Right ventricle myocardium inferior (tissue), 1 donor: ENCODE data around the gene GHR. TPM values are rescaled to one million over a fixed set of nuclear protein-coding genes. Genes with fewer than 3 reads are reported as not detected.
"Not testable (repeated sequence)": the region's sequence is repeated elsewhere in the genome, so short reads cannot be mapped to it uniquely, and the experiment has no call there.

Experiments
- ATAC-seq: fragments of 200-7000 bp; cut with Tn5 transposase; one replicate; pipeline ENCODE4 v1.9.1; 2020; ENCODE audit warnings: mild to moderate bottlenecking, moderate library complexity
- DNase-seq: peaks from one replicate; pipeline ENCODE4 v3.0.0; 2021; ENCODE audit errors: missing footprints
- intact Hi-C: fragments of 100-400 bp; cut with DNase I; formaldehyde crosslinking; loops from one replicate; pipeline ENCODE4 v1.11.0; 2022
- total RNA-seq: library from RNA; stranded (reverse); fragmentation: NEBNext Ultra II Directional; extraction: Animal tissue kit (Norgen Biotek cat#: 25700); gene quantifications from one replicate; pipeline ENCODE4 v1.2.1, GENCODE V29; 2021
- donor health status: DM: no; HTN: yes; CAD: no; lungs with severe emphysema.

GHR gene
- total RNA-seq, 1 donor from 2014 or later = 14.7 TPM

DNA sequence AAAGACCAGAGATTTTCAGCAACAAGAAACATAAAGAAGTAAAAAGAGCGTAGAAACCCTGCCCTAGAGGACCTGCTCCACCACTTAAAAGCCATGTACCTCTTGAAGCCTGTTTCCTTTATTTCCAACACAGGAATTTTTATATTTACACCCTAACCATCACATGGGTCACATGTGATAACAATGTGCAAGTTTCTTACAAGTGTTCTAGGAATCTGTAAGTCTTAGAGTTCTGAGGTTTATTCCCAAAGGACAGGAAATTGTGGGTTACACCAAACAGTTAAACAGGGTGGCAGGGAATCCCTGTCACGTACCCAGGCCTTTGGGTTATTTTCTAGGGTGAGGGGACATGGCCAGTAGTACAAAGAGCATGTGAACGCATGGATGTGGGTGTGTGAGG is 224.8 kb downstream of the GHR start:
- ATAC-seq (no peak), DNase-seq (no peak)
- intact Hi-C loops = no loop called here

DNA sequence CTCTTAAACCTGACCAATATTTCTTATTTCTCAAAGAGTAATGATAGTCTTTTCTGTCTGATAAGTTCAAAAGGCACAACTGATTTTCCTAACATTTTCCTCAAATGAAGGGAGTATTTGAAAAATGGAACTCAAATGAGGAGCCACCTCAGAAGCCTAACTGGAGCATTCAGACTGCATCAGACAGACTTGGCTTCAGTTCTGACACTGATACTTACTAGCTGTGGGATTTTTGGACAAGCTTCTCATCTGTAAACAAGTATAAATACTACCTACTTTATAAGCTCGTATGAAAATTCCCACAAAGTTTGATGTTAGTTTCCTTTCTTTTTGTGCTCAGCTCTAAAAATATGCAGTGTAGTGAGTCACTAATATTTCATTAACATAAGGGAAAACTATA is 225.7 kb downstream of the GHR start:
- no peak for ATAC-seq
- no peak for DNase-seq
- intact Hi-C loops = no loop called here

DNA sequence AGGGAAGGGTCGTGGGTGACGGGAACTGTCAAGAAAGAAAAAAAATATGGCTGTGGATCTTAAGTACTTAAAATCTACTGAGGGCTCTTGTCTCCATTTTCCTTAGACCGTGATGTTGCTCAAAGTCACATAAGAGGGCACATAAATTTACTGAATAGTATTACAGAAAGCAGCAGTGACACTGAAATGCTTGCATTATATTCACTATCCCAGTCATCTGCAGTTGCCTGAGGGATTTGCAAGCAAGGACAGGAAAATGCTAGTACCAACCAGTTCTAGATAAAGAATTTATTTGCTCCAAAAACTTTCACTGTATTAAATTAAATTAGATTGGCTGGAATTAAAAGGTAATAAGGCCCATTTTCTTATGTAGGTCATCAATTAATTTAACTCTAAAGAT is 226.8 kb downstream of the GHR start:
- intact Hi-C loops = loop anchor here (5.0 to 10.0 kb wide), 2 partner anchors 48 to 135 kb away; no protein-coding TSS in a partner anchor
- no peak for ATAC-seq
- DNase-seq = no peak

DNA sequence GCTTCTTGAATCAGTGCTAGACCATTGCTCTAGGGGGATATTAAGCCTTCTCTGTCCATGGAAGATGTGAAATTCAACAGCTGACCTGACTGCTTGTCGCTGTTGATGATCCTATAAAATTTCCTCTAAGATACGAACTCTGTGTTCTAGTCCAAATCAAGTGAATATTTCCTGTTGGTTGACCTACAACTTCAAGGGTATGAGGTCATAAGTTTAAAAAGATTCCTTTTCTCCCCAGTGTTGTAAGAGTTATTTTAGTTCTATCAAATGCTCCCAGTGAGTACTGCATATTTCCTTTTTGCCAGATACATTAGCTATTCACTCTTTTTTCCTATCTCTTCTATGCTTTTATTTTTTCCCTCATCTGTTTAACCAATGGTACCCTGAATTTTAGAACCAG is 230.5 kb downstream of the GHR start:
- intact Hi-C loops = loop anchor here (5.0 to 10.0 kb wide), 2 partner anchors 51 to 139 kb away; no protein-coding TSS in a partner anchor
- no peak for ATAC-seq
- no peak for DNase-seq

DNA sequence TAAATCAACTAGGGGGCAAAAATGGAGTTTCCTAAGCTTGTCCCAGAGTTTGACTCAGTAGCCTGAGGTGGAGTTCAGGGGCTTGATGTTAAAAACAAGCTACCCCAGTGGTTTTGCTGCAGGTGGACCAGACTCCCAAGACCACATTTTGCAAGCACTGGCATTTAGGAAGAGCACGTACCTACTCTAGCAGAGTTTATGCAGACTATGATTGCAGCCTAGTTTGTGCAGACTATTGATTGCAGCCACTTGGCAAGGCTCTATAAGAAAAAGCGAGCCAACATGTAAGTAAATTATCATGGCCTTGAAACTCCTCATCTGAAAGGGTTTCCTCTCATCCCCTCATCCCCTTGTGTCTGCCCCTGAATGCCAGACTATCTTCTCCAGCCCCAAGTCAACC is 231.4 kb downstream of the GHR start:
- no peak for DNase-seq
- intact Hi-C loops = loop anchor here (5.0 to 10.0 kb wide), 3 partner anchors 52 to 140 kb away; no protein-coding TSS in a partner anchor
- ATAC-seq = no peak

DNA sequence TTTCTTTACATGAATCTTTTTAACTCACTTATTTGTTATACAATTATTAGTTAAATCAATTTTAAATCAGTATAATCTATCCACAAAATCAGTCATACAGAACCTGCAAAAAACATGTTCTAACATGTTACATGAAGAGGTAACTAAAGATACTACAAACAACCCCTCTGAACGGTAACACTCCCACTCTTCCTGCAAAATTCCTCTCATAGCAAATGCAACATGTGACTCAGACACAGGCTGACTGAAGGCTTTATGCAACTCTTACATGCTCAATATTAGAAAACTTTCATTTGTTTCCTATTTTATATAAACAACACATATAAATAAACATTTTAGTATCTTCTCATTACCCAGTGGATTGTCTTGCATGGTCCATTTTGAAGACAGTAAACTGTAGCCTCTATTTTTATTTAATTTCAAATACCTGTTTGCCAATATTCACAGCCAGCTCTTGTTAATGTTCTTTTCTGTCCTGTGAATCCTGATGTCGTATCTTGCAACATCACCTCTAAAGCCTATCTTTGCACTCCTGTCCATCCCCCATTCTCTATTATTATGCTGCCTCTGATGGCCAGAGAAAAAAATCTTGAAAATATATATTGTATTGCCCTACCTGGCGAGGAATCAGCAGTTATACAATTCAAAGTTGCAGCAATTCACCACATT is 232.9 kb downstream of the GHR start:
- DNase-seq = no peak
- intact Hi-C loops = loop anchor here (2.0 to 10.0 kb wide), 3 partner anchors 64 to 233 kb away; partner anchors contain the start of gene GHR
- no peak for ATAC-seq

DNA sequence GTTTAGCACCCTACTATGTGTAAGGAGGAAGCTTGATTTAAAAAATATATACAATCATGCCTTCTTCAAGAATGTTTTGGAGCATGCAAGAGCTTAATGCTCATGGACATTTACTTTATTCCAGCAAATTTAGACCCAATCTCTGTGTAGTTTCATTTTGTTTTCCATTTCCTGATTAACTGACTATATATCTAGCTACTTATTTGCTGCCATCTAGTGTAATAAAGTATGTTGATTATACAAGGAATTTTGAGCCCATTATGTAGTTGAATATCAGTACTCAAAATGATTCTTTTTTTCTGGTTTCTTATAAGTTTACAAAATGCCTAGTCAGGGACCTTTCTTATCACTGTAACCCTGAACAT is 233.4 kb downstream of the GHR start:
- ATAC-seq = peak; percentile 50
- intact Hi-C loops = loop anchor here (2.0 to 10.0 kb wide), 3 partner anchors 64 to 234 kb away; partner anchors contain the start of gene GHR
- DNase-seq = no peak

DNA sequence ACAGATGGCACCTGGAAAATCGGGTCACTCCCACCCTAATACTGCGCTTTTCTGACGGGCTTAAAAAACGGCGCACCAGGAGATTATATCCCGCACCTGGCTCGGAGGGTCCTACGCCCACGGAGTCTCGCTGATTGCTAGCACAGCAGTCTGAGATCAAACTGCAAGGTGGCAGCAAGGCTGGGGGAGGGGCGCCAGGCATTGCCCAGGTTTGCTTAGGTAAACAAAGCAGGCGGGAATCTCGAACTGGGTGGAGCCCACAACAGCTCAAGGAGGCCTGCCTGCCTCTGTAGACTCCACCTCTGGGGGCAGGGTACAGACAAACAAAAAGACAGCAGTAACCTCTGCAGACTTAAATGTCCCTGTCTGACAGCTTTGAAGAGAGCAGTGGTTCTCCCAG is 236.6 kb downstream of the GHR start:
- not testable (repeated sequence) for DNase-seq, ATAC-seq
- intact Hi-C loops = loop anchor here (5.0 to 10.0 kb wide), 2 partner anchors 68 to 145 kb away; no protein-coding TSS in a partner anchor

DNA sequence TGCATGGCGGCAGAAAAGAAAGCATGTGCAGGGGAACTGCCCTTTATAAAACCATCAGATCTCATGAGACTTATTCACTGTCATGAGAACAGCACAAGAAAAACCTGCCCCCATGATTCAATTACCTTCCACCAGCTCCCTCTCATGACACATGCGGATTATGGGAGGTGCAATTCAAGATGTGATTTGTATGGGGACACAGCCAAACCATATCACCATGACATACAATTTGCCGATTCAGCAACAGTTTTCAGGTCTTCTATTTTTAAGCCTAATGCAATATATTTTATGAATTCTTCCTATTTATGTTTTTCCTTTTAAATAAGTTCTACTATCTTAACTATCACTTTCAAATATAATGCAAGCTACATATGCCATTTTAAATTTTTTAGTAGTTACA is 242.6 kb downstream of the GHR start:
- ATAC-seq = no peak
- intact Hi-C loops = no loop called here
- DNase-seq = no peak

DNA sequence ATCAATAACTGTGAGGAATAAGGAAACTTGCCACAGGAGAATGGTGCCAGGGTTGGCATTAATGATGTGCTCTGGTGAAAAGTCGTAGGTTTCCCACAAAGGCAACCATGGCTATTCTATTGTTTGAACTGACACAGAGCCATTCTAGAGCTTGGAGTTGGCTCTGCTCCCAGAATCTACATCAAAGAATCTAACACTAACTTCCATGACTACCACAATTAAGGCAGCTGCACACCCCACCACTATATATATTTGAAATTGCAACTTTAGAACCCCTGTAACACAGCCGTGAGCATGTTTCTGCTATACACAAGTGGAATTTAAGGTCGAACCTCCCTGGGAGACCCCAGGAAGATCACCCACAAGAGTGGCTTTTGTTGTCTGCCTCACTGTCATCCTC is 243.6 kb downstream of the GHR start:
- intact Hi-C loops = no loop called here
- ATAC-seq = no peak
- no peak for DNase-seq

DNA sequence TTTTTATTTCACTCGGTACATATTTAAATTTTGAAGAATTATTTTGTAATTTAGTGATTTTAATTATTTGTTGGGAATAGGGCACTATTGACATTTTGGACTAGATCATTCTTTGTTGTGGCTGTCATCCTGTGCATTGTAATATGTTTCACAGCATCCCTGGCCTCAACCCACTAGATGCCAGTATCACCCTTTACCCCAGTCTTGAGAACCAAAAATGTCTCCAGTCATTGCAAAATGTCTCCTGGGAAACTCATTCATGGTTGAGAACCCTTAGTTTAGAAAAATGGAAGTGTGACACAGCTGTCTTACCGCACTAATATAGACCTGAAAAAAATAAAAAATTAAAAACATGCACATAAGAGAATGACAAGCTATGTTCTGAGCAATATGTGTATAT is 245.0 kb downstream of the GHR start:
- ATAC-seq = no peak
- no peak for DNase-seq

DNA sequence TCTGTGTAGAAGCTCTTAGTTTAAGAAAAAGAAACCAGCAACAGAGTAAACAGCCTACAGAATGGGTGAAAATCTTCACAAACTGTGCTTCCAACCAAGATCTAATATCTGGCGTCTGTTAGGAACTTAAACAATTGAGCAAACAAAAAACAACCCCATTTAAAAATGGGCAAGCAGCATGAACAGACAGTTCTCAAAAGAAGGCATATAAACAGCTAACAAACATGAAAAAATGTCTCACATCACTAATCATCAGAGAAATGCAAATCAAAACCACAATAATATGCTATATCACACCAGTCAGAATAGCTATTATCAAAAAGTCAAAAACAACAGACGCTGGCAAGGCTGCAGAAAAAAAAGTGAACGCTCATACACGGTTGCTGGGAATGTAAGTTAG is 249.7 kb downstream of the GHR start:
- DNase-seq (no peak), ATAC-seq (no peak)
- intact Hi-C loops = no loop called here

More for the DNA sequence above, 245.0 kb downstream of the GHR start:
- intact Hi-C loops = no loop called here

DNA sequence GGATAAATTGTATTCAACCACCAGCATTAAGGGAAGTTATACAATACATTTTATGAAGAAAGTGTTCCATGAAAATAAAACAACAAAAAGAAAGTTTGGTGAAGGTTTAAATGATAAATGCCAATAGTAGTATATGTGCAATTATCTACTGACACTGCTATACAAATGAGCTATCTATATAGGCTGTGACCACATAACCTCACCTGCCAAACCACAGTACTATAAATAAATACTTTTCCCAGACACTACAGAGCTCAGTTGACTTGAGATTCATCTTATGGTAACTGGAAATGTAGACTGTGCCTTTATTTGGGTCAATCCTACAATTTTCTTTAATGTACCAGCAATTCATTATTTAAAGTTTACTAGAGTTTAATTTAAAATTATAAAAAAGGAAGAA is 252.4 kb downstream of the GHR start:
- no peak for ATAC-seq
- no peak for DNase-seq
- intact Hi-C loops = no loop called here

DNA sequence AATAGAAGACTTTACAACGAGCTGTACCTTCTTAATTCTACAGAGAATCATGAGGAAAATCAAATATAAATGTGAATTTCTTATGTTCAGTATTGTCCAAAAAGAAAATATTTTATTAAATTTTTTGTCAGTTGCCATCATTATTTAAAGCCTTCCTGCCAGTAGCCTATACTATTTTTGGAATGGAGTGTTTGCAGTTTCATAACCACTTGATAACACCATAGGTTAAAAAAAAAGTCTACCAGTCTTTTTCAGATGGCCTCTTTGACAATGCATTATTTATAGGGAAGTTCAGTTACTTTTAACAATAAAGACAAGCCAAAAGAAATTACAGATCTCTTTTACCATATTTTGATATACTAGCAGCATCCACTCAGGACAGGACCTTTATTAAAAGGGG is 253.1 kb downstream of the GHR start:
- DNase-seq = no peak
- ATAC-seq = no peak
- intact Hi-C loops = no loop called here

DNA sequence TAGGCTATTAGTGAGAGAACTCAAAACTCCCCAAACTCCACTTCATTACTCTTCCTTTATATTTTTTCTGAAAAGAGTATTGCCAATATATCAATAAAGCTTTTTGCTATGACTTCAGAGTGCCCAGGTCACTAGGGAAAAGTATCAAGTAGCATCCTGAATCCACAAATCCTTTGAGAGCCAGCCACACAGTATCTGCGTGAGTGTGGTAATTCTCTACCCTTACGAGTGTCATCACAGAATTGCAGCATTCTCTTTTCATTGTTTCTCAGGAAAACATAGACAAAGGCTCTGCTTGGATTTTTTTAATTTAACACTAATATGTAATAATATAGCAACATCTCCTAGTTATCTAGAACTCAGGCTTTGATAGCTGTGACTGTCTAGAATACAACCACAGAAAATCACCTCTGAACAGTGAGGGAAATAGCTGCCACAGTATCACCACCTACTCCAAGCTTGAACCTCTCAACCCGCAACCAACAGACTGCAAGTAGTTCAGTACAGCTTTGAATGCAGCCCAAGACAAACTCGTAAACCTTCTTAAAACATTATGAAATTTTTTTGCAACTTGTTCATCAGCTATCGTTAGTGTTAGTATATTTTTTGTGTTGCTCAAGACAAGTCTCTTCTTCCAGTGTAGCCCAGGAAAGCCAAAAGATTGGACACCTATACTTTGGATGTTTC is 254.1 kb downstream of the GHR start:
- ATAC-seq (no peak), DNase-seq (no peak)
- intact Hi-C loops = no loop called here

DNA sequence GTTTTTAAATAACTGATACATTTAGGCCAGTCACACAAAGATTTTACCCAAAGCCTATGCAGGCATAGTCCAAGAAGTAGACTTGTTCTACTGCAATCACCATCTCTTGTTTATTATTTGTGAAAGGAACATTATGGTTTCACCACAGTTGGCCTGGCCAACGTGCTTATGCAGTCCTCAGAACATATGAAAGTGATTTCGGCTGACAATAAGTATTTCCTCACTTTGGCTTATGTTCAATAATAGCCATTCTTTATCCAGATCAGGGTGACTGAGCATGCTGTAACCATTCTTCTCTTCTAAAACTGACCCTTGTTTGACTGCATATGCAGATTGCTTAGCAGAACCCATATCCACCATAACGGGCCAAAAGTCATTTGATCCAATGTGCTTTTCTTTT is 256.8 kb downstream of the GHR start:
- ATAC-seq = no peak
- no peak for DNase-seq
- intact Hi-C loops = no loop called here

DNA sequence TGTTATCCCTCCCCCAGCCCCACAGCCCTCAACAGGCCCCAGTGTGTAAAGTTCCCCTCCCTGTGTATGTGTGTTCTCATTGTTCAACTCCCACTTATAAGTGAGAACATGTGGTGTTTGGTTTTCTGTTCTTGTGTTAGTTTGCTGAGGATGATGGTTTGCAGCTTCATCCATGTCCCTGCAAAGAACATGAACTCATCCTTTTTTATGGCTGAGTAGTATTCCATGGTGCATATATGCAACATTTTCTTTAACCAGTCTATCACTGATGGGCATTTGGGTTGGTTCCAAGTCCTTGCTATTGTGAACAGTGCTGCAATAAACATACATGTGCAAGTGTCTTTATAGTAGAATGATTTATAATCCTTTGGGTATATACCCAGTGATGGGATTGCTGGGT is 261.8 kb downstream of the GHR start:
- ATAC-seq, intact Hi-C loops, DNase-seq: not testable (repeated sequence)

DNA sequence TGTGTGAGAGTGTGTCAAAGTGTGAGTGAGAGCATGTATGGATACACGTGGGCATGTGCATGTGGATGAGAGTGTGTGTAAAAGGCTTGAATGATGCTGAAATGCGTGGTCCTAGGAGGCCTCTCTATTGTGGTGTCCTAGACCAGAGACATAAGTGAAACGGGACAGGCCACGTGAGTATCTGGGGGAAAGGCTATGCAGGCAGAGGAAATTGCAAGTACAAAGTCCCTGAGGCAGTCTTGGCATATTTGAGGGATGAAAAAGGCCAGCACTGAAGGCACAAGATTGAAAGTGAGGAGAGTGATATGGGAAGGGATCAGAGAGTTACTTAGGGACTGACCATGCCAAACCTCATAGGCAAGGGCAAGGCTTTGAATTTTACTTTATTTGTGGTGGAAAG is 266.2 kb downstream of the GHR start:
- no peak for ATAC-seq
- intact Hi-C loops = no loop called here
- DNase-seq = no peak

DNA sequence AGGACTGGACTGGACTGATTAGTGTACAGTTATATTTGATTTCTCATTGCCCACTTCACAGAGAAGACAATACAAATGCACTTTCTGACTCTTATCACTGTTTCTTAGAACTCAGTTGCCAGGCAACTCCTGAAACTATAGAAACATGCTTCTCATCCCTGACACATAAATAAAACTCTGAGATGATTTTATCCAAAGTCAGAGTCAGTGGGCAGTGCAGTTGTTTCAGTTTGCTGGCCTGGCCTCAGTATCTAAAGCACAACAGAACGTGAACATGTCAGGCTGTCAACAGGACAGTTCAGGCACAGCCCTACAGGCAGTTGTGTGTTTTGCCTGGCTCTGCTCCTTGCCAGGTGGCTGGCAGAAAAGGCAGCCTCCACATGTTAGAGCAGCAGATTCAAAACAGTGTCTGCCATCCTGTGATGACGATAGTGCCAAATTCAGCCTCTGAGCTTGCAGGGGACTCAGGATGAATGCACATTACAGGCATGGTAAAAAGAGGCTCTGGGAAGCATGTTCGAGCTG is 268.2 kb downstream of the GHR start:
- ATAC-seq = peak; percentile 98
- intact Hi-C loops = loop anchor here (5.0 kb wide), 1 partner anchor 89 kb away; no protein-coding TSS in a partner anchor
- no peak for DNase-seq
